HL-60 (cell line): ENCODE measurements around the gene KANK3.

ENCODE experiments used
- POLR2AphosphoS5 ChIP-seq: IDR thresholded peaks from 2 replicates; pipeline ENCODE4 v1.6.1; 2012; ENCODE audit warnings: low read depth
- REST ChIP-seq: IDR thresholded peaks from 2 replicates; pipeline ENCODE4 v1.6.1; 2012; ENCODE audit warnings: low read depth; ENCODE audit not compliant: insufficient replicate concordance
- TF ChIP-seq, protein P1 (sequence below): IDR thresholded peaks from one replicate; pipeline ENCODE4 v1.5.1; 2011; ENCODE audit warnings: low read length, control low read depth, inconsistent platforms; ENCODE audit not compliant: insufficient read depth

- TF ChIP-seq, protein P1, sequence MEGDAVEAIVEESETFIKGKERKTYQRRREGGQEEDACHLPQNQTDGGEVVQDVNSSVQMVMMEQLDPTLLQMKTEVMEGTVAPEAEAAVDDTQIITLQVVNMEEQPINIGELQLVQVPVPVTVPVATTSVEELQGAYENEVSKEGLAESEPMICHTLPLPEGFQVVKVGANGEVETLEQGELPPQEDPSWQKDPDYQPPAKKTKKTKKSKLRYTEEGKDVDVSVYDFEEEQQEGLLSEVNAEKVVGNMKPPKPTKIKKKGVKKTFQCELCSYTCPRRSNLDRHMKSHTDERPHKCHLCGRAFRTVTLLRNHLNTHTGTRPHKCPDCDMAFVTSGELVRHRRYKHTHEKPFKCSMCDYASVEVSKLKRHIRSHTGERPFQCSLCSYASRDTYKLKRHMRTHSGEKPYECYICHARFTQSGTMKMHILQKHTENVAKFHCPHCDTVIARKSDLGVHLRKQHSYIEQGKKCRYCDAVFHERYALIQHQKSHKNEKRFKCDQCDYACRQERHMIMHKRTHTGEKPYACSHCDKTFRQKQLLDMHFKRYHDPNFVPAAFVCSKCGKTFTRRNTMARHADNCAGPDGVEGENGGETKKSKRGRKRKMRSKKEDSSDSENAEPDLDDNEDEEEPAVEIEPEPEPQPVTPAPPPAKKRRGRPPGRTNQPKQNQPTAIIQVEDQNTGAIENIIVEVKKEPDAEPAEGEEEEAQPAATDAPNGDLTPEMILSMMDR: no peak
- TF ChIP-seq REST: no peak
- TF ChIP-seq POLR2AphosphoS5: no peak
Measured at GRCh38 chr19:8361921-8362793, 19.1 kb upstream of the KANK3 start.
